DMS 273 (cell line): Measurements from ENCODE around the gene DIP2A.
"Not testable (repeated sequence)": the region's sequence is repeated elsewhere in the genome, so short reads cannot be mapped to it uniquely, and the experiment has no call there.

Source experiments
- DNase-seq: peaks from one replicate; lab custom pipeline; 2025; ENCODE audit not compliant: unreplicated experiment; lab: John Stamatoyannopoulos, UW

The DIP2A gene

DNA sequence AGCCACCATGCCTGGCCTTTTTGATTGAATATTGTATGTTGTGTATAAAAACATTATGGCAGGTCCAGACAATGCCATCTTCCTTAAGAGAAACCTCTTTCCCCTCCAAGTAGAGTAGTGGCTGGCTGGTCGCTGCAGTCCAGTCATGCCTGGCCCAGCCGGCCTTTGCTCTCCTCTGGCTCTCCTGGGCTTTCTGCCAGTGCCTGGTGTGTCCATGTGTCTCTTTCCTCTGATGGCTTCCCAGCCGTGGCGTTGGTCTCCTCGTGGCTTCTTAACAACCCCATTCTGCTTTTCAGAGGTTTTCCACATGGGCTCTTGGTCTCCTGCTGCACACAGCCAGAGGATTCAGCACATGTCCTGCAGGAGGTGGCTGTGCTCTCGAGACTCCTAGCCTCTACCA lies 58.7 kb downstream of the DIP2A start:
- no peak for DNase-seq

DNA sequence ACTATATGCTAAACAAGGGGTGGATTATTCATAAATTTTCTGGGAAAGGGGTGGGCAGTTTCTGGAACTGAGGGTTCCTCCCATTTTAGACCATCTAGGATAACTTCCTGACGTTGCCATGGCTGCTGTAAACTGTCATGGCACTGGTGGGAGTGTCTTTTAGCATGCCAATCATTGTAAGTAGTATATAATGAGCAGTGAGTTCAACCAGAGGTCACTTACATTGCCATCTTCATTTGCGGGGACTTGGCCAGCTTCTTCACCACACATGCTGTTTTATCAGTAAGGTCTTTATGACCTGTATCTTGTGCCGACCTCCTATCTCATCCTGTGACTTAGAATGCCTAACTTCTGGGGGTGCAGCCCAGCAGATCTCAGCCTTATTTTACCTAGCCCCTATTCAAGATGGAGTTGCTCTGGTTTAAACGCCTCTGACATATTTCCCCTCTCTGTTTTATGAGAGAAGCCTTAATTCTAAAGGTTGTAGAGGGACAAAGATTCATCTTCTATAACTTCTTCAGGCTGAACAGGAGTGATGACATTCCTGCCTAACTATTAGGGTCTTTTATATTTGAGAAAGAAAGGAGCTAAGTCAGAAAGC lies 60.4 kb downstream of the DIP2A start:
- no peak for DNase-seq

DNA sequence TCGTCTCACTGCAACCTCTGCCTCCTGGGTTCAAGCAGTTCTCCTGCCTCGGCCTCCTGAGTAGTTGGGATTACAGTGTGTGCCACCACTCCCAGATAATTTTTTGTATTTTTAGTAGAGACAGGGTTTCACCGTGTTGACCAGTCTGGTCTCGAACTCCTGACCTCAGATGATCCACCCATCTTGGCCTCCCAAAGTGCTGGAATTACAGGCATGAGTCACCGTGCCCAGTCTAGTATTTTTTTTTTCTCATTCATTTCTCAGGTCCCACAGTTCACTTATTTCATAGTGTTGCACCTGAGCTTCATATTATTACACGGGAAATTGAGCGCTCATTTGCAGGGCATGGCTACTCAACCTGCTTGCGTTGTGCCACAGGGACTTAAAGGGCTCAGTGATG lies 68.7 kb downstream of the DIP2A start:
- DNase-seq, result not testable (repeated sequence)

DNA sequence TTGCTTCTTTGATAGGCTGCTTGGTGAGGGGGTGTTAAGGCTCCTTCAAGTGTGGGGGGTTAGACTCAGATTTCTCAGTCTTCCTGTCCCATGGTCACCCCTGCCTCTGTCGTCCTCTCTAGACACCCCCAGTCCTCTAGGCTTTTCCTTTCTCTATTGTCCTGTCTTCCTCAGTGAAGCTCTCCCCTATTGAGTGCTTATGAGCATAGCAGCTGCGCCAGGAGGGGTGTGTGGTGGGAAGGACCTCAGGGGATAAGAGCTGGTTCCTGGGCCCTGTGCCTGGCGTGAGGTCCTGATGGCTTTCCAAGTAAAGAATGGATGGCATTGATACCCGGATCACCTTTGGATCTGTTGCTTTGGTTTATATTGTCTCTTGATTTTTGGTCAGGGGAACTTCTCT lies 69.1 kb downstream of the DIP2A start:
- DNase-seq, result no peak

DNA sequence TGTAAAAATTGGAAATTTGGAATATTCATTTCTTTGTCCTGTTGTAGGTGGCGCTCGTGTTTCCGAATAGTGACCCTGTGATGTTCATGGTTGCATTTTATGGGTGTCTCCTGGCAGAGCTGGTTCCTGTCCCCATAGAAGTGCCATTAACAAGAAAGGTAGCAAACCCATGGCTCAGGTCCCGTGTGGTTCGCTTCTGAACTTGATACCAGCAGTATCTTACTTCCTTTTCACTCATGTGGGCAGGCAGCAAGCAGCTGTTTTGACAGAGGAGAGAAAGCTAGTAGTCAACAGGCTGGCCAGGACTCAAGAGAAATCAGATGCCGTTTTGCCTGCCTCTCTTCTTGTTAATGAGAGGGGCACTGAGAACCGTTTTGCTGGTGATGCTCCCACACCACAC lies 73.4 kb downstream of the DIP2A start:
- no peak for DNase-seq

DNA sequence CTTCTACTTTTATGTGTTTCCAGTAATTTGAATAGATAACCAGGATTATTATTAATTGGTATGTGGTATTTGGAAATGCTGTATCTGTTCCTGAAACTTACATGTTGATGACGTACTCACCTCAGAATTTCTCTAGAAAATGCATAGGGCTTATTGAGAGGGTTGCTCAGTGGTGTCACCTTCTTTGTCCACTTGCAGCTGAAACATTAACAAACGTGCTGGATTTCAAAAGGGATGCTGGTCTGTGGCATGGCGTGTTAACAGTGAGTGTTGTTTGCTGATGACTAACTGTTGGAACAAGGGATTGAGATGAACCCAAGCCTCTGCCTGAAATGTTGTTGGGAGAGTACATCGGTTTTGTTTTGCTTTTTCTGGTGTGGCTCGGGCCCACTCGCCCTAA lies 78.3 kb downstream of the DIP2A start:
- no peak for DNase-seq

DNA sequence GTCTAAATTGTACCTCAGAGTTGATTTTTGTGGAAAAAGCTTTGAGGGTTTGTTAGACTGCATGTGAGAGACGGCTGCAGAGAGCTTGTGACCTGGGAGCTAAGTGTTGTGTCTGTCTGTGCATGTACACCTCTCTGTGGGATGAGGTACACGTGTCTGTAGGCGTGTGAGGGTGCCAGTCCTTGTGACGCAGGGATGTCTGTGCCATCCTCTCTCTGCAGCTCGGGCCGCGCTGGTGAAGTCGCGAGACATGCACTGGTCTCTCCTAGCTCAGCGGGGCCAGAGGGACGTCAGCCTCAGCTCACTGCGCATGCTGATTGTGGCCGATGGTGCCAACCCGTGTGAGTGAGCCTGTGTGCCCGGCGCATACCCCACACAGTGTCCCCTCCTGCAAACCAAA lies 79.6 kb downstream of the DIP2A start:
- DNase-seq, result no peak

DNA sequence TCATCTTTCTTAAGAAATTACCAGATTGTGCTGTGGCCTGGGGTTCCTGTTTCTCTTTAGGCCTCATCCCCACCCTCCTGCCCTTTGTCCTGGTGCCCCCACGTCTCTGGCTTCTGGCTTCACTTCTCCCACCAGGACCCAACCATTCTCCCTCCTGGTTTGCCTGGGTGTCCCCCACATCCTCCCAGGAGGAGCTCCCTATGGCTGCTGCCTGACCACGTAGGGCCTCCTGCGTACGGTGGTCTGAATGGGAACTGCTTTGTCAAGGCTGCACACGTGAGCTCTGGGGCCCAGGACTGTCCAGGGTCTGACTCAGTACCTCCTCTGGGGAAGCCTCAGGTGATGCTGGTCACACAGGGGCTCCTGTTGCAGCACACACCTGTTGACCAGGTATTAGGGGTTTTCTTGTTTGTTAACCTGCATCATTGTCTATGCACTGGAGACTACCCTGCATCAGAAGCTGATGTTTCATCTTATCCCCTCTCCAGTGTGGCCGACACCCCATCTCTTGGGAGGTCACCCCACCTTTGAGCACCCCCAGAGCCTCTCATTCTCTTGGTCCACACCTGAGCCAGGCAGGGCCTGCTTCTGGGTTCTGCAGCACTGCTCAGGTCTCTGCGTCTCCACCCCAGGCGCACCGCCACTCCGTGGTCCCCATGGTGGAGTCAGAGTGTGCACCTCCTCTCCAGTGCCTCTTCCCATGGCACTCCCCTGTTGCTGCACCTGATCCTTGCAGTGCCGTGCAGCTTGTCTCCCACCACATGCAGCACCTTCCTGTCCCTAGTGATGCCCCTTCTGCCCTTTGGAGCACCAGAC lies 80.4 kb downstream of the DIP2A start:
- no peak for DNase-seq

DNA sequence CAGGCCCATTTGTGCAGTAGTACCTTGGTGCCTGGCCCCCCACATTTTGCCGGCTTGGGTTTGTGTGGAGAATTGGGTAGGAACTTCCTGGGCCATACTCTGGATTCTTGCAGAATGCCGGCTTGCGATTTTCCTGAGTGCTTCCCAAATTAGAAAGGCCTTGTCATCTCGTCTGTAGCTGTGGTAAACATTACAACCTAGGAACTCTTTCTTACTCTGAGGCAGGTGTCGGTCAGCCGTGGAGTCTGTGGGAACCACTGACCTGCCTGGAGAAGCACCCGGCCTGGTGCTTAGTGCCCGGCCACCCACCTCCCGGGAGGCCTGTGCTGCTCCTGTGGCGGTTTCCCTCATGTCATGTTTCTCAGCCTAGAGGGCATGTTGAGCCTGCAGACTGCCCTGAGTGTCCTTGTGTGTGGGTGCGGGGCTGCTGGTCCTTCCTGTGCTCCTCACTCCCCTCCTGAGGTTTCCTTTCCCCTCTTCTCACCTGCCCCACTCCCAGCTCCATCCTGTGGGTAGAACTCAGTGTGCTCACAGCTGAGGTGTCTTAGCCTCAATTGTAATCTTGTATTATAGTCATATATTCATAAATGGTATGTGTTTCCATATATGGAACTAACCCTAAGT lies 81.5 kb downstream of the DIP2A start:
- no peak for DNase-seq

DNA sequence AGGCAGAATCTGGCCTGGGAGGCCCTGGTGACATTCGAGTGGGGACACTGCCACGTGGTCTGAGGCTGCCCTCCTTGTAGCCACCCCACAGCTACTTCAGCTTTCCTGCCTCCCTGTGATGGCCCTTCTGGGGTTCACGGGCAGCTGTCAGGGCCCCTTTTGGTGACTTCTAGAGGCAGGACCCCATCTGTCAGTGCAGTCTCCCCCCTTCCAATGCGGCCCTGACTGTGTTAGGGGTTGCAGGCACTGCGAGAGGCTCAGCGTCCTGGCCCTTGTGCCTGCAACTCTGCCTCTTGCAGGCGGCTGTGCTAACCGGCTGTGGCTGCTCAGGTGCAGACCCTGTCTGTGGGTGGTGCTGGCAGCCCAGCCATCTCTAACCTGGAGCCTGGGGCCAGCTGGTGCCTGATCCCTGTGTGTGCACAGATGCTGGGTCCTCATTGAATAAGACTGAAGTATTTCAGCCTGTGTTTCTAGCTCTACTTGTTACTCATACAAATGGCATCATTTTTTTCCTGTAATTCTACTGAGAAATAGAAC lies 84.0 kb downstream of the DIP2A start:
- no peak for DNase-seq

DNA sequence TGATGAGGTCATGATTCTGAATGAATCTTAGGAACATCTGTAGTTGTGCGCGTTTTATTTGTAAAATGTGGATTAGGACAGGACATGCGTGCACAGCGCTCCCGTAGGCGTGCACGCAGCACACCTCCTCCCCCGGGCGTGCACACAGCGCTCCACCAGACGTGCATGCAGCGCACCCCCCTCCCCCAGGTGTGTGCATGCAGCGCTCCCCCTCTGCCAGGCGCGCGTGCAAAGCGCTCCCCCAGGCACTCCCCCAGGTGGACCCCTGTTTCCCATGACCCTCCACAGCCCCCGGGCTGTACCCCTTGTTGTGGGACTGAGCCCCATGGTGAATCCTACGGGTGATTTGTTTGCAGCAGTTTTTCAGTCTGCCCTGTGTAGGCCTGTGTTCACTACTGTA lies 84.6 kb downstream of the DIP2A start:
- DNase-seq, result no peak

DNA sequence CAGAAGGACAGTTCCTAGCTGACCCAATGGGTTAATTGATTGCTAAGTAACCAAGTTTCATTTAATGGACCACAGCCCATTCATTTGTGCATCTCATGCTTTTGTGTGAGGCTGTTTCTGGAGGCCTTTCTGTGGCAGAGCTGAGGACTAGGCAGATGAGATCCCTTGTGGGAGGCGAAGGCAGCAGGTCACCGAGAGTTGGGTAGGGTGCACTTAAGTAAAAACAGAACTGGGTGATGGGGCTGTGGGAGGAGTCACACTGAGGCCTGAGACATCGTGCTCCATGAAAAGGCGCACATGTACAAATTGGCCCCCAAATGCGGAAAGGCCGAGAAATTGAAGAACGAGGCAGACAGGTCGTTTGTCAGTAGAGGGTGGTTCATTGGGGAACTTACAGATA lies 85.3 kb downstream of the DIP2A start:
- DNase-seq, result no peak

DNA sequence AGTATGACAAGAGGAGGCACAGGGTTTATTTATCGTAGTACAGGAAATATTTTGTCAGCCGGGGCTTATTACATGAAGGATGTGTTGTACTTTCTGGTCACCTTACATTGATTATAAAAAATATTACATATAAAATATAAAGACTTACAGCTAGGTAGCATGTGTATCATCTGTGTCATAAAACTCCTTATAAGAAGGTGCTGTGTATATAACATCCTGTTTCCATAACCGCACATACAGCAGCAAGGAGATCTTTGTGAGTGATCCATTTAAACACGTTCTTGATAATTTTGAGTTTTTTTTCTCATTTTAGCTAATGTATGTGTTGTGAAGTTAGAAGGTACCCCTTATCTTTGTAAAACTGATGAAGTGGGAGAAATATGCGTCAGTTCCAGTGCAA lies 86.1 kb downstream of the DIP2A start:
- no peak for DNase-seq

DNA sequence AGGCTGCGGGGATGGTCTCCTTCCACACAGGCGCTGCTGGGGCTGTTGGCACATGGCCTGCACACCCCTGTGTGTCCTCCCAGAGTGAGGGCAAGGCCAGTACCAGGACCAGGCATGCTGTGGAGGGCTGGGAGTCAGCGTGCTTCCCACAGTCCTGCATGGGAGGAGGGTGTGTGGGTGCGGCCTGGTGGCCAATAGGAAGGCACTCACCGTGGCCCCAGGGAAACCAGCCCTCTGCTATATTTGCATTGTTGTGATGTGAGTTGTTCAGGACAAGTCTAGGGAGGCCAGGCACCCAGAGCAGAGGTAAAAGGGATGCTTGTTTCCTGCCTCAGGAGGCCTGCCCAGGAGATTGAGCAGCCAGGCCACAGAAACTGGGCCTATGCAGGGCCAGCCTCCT lies 86.7 kb downstream of the DIP2A start:
- no peak for DNase-seq

DNA sequence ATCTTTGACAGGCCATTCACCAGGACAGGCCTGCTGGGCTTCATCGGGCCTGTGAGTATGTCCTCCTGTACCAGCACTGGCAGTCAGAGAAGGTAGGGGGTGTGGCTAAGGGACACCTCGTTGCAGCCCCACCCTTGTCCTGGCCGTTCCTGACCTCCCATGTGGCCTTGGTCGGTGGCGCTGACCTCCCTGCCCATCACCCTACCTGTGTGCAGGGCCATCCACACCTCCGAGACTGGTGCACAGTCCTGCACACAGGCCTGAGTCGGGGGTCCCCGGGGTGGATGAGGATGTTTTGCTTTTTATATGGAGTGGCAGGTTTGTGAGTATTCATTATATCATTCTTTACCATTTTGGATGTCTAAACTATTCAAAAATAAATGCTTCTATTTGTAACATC lies 87.2 kb downstream of the DIP2A start:
- no peak for DNase-seq

DNA sequence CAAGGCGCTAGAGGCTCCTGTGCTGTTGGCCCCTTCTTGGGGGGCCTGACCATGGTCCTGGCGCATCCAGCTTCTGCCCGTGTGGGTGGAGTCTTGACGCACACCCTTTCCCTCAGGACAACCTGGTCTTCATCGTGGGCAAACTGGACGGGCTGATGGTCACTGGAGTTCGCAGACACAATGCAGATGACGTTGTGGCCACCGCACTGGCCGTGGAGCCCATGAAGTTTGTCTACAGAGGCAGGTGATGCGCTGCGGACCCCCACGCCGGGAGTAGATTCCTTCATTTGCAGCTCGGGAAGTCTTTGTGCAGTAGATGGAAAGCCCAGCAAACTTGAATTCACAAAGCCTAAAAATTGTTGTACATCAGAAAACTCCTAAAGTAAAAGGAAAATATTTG lies 88.1 kb downstream of the DIP2A start:
- DNase-seq, result no peak

DNA sequence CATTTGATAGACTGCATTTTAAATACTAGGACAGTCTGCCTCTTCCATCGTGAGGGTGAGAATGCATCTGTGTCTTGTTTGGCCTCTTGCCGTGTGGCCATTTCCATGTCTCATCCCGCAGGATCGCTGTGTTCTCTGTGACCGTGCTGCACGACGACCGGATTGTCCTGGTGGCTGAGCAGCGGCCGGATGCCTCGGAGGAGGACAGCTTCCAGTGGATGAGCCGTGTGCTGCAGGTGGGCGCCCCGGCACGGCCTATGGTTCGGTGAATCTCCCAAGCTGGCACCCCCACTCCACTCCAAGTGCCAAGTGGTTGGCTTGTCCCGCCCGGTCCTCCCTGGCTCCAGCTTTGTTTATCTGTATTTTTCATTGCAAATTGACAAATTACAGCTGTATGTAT lies 91.0 kb downstream of the DIP2A start:
- no peak for DNase-seq

DNA sequence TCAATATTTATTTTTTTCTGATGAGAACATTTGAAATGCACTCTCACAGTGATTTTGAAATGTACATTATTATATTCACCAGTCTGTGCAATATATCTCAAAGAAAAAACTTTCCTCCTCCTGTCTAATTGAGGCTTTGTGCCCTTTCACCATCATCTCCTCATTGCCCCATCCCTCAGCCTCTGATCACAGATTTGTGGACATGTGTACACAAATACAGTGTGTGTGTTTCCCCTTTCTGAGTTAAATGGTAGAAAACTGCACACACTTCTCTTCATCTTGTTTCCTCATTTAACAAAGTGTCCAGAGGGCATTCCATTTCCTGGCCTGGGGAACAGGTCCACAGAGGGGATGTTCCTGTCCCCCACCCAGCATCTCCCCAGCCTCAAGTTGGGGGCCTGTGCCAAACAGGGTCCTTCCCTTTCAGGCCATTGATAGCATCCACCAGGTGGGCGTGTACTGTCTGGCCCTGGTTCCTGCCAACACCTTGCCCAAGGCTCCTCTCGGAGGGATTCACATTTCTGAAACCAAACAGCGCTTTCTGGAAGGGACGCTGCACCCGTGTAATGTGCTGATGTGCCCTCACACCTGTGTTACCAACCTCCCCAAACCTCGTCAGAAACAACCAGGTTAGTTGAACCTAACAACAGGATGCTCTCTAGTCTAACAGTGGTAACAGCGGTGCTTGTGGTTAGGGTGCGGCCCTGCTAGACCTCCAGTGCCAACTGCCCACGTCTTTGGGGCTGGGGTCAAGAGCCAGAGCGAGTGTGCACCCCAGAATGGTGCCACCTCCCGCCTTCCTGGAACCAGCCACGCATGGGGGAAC lies 91.6 kb downstream of the DIP2A start:
- no peak for DNase-seq

DNA sequence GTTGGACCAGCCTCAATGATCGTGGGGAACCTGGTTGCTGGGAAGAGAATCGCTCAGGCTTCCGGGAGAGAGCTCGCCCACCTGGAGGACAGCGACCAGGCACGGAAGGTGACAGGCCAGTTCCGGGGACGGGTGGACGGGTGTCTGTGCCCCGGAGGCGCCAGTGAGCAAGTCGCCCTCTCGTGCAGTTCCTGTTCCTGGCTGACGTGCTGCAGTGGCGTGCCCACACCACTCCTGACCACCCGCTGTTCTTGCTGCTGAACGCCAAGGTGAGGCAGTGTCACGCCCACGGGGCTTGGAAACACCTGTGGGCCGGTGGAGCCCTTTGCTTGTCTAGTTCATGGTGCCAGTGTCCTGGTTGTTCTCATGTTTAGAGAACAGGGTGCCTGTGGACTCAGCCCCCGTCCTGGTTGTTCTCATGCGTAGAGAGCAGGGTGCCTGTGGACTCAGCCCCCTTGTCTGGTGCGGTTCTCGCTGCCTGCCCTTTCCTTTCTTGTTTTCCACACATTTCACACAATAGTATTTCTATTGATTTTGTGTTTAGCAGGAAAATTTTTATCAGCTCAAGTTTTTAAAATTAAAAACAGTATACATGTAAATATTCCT lies 93.0 kb downstream of the DIP2A start:
- no peak for DNase-seq

DNA sequence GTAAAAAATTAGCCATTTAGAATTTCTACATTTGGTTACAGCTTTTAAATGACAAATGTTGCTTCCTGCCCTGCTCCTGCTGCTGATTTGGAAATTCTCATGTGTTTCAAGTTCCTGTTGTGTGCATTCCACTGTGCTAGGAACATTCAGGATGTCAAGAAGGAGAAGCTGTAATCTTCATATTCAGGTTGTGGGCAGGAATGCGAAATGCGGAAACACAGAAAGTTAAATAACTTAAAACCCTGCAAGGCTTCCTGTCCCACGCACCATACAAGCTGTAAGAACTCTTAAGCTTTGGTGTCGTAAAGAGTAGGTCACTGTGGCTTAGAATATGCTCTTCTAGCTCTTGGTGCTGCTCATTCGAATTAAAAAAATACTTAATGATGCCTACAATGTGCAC lies 93.6 kb downstream of the DIP2A start:
- DNase-seq, result no peak

DNA sequence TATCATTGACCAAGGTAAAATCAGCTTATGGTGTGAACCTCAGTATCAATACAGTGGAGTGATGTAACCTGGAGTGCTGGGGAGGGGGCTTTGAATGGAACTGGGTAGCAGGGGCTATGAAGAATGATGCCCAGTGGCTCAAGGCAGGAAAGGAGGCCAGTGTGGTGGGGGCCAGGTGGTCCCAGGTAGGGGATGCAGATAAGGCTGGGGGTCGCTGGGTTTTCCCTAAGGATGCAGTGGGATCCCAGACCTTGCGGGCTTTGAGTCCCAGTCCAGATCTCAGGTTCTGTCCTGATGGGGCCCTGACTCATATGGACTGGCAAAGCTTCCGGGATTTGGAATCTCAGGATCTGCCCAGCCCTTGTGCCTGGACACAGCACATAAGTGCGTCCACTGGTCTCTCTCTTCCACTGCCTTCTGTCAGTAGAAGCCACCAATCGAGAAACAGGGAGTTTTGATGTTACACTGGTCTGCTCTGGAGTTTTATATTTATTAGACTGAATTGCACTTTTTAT lies 94.2 kb downstream of the DIP2A start:
- no peak for DNase-seq
